ENCODE measurements around the gene ADAMTS1.

The ADAMTS1 gene

GRCh38 chr21:26809745-26810144 lies 35.5 kb downstream of the ADAMTS1 start:
- no peak for DNase-seq (ENCODE audit: low read depth, low spot score)
- no peak overlapping the region for H3K4me3 ChIP-seq (ENCODE audit: low read depth, low read length)
- TF ChIP-seq, protein P1, sequence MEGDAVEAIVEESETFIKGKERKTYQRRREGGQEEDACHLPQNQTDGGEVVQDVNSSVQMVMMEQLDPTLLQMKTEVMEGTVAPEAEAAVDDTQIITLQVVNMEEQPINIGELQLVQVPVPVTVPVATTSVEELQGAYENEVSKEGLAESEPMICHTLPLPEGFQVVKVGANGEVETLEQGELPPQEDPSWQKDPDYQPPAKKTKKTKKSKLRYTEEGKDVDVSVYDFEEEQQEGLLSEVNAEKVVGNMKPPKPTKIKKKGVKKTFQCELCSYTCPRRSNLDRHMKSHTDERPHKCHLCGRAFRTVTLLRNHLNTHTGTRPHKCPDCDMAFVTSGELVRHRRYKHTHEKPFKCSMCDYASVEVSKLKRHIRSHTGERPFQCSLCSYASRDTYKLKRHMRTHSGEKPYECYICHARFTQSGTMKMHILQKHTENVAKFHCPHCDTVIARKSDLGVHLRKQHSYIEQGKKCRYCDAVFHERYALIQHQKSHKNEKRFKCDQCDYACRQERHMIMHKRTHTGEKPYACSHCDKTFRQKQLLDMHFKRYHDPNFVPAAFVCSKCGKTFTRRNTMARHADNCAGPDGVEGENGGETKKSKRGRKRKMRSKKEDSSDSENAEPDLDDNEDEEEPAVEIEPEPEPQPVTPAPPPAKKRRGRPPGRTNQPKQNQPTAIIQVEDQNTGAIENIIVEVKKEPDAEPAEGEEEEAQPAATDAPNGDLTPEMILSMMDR (IDR thresholded peaks at IDR 0.05; ENCODE audit: insufficient read depth, low read length, missing control alignments), result no peak
- ChIA-PET CTCF (no interaction called here), POLR2A (no interaction called here)

GRCh38 chr21:26806801-26807295 lies 38.4 kb downstream of the ADAMTS1 start:
- DNase-seq (ENCODE audit: low read depth, low spot score), result no peak
- POLR2A ChIA-PET, result interaction anchor here (0.6 to 0.8 kb wide), 2 partner anchors 8 to 38 kb away, joined by 3 read pairs; no protein-coding TSS in a partner anchor
- H3K4me3 ChIP-seq (ENCODE audit: low read depth, low read length), result no peak overlapping the region
- TF ChIP-seq, protein P1 (IDR thresholded peaks at IDR 0.05; ENCODE audit: insufficient read depth, low read length, missing control alignments), result no peak
- CTCF ChIA-PET, result interaction anchor here (1.0 to 2.6 kb wide), 2 partner anchors 9 to 36 kb away, joined by 3 to 24 read pairs; no protein-coding TSS in a partner anchor

DNA sequence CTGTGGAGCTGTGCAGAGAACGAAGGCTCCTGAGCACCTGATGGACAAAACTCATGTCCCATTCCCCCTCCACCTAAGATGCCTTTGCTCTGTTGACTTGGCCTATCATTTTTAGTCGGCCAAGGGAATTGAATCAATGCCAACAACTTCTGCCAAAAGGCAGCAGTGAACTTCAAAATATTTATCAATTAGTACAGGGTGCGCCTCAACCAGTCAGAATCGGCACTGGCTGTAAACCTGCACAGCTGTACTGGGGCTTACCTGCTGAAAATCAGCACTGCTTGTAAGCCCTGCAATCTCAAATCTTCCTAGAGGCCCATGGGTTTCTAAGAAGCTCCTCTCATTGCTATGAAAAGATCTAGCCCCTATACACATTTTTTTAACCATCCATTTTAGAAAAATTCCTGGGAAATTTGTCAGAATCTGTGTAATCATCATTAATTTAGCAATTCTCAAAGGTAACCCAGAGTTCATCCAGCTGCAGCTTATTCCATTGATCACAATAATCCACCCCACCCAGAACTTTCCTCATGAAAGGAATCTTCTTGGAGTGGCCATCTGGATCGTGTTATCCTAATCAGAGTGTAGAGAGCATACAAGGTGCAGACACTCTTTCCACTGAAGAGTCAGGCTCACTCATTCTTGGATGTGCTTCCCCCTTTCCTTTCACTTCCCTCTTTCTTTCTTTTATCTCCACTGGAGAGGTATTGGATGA lies 40.2 kb downstream of the ADAMTS1 start:
- TF ChIP-seq, protein P1 (IDR thresholded peaks at IDR 0.05; ENCODE audit: insufficient read depth, low read length, missing control alignments), result no peak
- POLR2A ChIA-PET, result no interaction called here
- CTCF ChIA-PET, result interaction anchor here (0.8 to 1.3 kb wide), 6 partner anchors 11 to 72 kb away, joined by 3 to 4 read pairs (median 3); no protein-coding TSS in a partner anchor
- no peak overlapping the region for H3K4me3 ChIP-seq (ENCODE audit: low read depth, low read length)
- no peak for DNase-seq (ENCODE audit: low read depth, low spot score)

GRCh38 chr21:26801498-26801897 lies 43.7 kb downstream of the ADAMTS1 start:
- DNase-seq (ENCODE audit: low read depth, low spot score), result peak; percentile 90
- no peak overlapping the region for H3K4me3 ChIP-seq (ENCODE audit: low read depth, low read length)
- ChIA-PET POLR2A (interaction anchor here (0.9 to 1.4 kb wide), 3 partner anchors 17 to 44 kb away, joined by 3 to 8 read pairs (median 3); partner anchors contain the start of gene ADAMTS1), CTCF (interaction anchor here (0.9 to 1.8 kb wide), 2 partner anchors 14 to 33 kb away, joined by 3 to 9 read pairs; no protein-coding TSS in a partner anchor)
- TF ChIP-seq, protein P1 (IDR thresholded peaks at IDR 0.05; ENCODE audit: insufficient read depth, low read length, missing control alignments), result no peak

- TF ChIP-seq, protein P1 (IDR thresholded peaks at IDR 0.05; ENCODE audit: insufficient read depth, low read length, missing control alignments), result no peak
- 0 out of 2 replicates have a peak overlapping the region, but pooled peaks have one; percentile 2 for H3K4me3 ChIP-seq (ENCODE audit: low read depth, low read length)
- CTCF ChIA-PET, result interaction anchor here (0.9 to 1.8 kb wide), 2 partner anchors 15 to 33 kb away, joined by 3 to 9 read pairs; no protein-coding TSS in a partner anchor
- DNase-seq (ENCODE audit: low read depth, low spot score), result no peak
- POLR2A ChIA-PET, result interaction anchor here (0.9 to 1.4 kb wide), 3 partner anchors 17 to 45 kb away, joined by 3 to 8 read pairs (median 3); partner anchors contain the start of gene ADAMTS1
These were observed 44.2 kb downstream of the ADAMTS1 start for GRCh38 chr21:26800970-26801431.

DNA sequence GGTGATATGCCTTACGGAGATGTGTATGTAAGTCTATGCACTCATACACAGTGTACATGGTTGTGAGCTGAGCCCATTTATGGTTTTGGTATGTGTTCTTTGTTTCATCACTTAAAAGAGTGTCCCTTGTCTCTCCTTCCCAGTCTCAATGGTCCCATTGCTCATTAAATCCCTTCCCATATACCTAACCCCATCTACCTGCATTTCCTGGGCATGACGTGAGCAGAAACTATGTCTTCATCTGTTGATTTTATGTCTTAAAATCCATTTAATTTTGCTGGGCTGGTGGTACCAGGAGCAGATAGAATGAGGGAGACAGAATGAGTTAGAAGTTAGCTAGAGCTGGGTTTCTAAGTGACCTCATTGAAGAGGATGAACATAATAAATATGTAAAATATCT lies 44.8 kb downstream of the ADAMTS1 start:
- ChIA-PET CTCF (interaction anchor here (0.7 to 1.8 kb wide), 2 partner anchors 16 to 32 kb away, joined by 3 to 9 read pairs; no protein-coding TSS in a partner anchor), POLR2A (no interaction called here)
- no peak for DNase-seq (ENCODE audit: low read depth, low spot score)

More for the DNA sequence above, 44.8 kb downstream of the ADAMTS1 start:
- H3K4me3 ChIP-seq (ENCODE audit: low read depth, low read length), result no peak overlapping the region
- TF ChIP-seq, protein P1 (IDR thresholded peaks at IDR 0.05; ENCODE audit: insufficient read depth, low read length, missing control alignments), result no peak
